Measurements from ENCODE around the gene PCDHA1.
"Not testable (repeated sequence)": the region's sequence is repeated elsewhere in the genome, so short reads cannot be mapped to it uniquely, and the experiment has no call there.

Gene PCDHA1

DNA sequence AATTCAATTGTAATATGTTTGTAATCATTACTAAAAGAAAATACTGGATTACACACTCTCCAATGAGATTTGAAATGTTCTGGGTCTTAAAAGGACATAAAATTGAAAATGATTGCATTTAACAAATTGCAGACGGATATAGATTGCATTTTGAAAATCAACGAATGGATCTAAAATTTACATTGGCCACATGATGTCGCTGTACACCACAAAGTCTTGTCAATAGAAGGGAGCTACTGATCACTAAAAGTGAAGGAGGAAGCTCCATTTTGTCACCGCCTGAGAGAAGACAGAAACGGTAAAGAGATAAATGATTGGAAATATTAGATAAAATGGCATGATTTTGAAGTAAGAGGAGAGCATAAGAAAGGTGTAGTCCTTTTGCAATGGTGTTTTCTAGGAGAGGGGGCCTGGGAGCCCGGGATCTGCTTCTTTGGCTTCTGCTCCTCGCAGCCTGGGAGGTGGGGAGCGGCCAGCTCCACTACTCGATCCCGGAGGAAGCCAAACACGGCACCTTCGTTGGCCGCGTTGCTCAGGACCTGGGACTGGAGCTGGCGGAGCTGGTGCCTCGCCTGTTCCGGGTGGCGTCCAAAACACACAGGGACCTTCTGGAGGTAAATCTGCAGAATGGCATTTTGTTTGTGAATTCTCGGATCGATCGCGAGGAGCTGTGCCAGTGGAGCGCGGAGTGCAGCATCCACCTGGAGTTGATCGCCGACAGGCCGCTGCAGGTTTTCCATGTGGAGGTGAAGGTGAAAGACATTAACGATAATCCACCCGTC, at the start of gene PCDHA1:
Gene PCDHA1, plus strand, starts transcription at position 236 of the 782 bp plus-strand sequence.
- no peak for DNase-seq (ENCODE audit: low read depth in 2 of 2, low spot score in 1 of 2)

DNA sequence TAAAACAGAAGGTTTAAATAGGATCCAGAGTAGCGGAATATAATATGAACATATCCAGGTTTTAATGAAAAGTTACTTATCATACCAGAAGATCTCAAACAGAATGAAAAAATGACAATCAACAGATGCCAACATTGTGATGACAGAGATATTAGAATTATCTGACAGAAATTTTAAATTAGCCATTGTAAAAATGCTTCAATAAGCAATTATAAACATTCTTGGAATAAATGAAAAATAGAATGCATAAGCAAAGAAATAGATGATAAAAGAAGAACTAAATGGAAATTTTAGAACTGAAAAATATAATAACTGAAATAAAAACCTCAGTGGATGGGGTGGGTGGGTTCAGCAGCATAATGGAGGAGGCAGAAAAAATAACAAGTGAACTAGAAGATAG, 48.5 kb upstream of the PCDHA1 start:
- no peak for DNase-seq (ENCODE audit: low read depth in 2 of 2, low spot score in 1 of 2)

DNA sequence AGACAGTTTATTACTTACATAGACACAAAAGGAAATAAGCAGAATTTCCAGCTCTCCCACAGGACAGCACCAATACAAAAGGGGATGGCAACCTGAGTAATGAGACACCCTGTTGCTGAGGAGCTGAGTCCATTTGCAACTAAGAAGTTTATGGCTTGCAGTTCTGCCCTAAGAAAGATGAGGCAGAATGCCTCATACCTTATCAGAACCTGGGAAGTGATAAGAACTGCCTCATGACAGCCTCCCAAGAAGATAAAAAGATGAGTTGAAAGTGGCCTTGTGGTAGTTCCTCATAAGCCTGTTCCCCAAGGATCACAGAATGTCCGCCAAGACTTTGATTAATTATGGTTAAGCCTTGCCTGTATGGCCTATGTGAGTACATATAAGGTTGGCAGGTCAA, 44.0 kb upstream of the PCDHA1 start:
- no peak for DNase-seq (ENCODE audit: low read depth in 2 of 2, low spot score in 1 of 2)

DNA sequence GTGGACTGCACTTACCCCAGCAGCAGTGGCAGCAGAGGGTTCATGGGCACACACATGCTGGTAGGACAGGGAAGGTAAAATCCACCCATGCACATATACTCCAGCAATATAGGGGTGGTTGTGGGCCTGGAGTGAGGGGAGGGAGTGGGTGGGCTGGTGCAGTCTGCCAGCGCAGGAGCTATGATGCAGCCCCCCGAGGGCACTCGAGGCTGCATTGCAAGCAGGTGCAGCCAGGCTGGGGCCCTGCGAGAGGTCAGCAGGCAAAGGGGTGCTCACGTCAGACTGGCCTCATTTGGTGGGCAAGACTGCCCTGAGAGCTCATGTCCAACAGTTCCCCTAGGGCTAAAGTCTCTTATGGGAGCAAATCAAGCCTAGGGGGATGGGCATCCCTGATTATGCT, 32.4 kb upstream of the PCDHA1 start:
- DNase-seq (ENCODE audit: low read depth in 2 of 2, low spot score in 1 of 2): no peak

DNA sequence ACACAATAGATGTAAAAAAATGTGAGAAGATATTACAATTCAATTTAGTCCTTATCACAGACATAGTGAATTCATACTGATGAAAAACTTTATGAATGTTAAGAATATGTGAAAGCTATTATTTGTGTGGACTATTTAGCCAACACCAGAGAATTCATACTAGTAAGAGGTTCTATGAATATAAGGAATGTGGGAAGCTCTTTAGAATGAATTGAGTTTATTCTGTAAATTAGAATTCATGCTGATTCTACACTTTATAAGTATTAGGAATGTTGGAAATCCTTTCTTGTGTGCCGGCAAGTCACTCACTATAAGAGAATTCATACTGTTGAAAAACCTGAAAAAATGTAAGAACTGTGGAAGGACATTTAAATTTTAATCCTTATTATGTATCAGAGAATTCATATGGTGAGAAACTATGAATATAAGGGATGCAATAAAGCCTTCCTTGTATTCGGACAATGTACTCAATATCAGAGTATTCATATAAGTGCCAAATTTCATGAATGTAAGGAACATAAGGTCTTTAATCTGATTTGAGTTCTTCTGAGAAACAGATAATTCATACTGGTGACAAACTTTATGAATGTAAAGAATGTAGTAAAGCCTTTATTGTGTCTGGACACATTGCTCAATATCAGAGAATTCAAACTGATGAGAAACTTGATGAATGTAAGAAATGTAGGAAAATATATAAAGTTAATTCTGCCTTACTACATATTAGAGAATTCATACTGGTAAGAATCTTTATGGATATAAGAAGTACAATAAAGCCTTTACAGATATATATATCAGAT, 21.6 kb upstream of the PCDHA1 start:
- no peak for DNase-seq (ENCODE audit: low read depth in 2 of 2, low spot score in 1 of 2)

DNA sequence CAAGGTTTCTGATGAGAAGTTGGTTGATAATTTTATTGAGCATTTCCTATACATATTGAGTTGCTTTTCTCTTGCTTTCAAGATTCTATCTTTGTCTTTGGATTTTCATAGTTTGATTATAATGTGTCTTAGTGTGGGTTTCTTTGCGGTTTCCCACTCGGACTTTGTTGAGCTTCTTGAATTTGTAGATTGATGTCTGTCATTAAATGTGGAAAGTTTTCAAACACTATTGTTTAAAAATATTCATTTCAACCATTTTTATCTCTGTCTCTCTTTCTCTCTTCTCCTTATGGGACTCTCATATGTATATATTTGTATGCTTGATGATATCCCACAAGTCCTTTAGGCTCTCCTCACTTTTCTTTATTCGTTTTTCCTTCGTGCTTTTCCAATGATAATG, 18.5 kb upstream of the PCDHA1 start:
- no peak for DNase-seq (ENCODE audit: low read depth in 2 of 2, low spot score in 1 of 2)

DNA sequence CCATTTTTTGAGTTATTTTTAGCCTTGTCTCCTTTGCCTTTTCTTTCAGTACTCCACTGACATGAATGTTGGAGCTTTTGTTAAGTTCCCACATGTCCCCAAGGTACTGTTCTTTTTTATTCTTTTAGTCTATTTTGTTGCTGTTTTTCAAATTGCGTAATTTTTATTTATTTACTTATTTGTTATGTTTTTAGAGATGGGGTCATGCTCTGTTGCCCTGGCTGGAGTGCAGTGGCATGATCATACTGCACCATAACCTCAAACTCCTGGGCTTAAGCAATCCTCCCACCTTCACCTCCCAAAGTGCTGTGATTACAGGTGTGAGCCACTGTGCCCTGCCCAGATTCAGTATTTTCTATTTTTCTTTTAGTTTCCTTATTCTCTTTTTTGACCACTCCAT, 5.4 kb upstream of the PCDHA1 start:
- no peak for DNase-seq (ENCODE audit: low read depth in 2 of 2, low spot score in 1 of 2)

DNA sequence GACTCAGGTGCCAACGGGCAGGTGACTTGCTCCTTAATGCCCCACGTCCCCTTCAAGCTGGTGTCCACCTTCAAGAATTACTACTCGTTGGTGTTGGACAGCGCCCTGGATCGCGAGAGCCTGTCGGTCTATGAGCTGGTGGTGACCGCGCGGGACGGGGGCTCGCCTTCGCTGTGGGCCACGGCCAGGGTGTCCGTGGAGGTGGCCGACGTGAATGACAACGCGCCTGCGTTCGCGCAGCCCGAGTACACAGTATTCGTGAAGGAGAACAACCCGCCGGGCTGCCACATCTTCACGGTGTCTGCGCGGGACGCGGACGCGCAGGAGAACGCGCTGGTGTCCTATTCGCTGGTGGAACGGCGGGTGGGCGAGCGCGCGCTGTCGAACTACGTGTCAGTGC, 1.5 kb downstream of the PCDHA1 start:
- not testable (repeated sequence) for DNase-seq (ENCODE audit: low read depth in 2 of 2, low spot score in 1 of 2)

DNA sequence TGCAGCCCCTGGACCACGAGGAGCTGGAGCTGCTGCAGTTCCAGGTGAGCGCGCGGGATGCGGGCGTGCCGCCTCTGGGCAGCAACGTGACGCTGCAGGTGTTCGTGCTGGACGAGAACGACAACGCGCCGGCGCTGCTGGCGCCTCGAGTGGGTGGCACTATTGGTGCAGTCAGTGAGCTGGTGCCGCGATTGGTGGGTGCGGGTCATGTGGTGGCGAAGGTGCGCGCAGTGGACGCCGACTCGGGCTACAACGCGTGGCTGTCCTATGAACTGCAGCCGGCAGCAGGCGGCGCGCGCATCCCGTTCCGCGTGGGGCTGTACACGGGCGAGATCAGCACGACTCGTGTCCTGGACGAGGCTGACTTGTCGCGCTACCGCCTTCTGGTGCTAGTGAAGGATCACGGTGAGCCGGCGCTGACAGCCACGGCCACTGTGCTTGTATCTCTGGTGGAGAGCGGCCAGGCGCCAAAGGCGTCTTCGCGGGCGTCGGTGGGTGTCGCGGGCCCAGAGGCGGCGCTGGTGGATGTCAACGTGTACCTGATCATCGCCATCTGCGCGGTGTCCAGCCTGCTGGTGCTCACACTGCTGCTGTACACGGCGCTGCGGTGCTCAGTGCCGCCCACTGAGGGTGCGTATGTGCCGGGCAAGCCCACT, 2.0 kb downstream of the PCDHA1 start:
- not testable (repeated sequence) for DNase-seq (ENCODE audit: low read depth in 2 of 2, low spot score in 1 of 2)

DNA sequence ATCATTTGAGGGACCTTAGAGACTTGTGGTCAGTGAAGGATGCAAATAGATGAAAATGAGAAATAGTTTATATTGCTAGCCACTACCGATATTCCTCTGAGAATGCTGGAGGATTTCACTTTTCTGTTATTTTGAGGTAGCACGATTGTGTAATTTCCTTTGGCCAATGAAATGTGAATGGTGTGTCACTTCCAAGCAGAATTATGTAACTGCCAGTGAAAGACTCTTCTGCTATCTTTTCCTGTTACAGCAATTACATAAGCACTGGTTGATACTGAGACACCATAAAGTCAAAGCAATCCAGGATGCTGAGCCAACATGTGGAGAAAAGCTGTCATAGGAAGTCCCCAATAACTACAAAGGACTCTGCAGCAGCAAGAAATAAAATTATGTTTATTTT, 5.1 kb downstream of the PCDHA1 start:
- no peak for DNase-seq (ENCODE audit: low read depth in 2 of 2, low spot score in 1 of 2)

DNA sequence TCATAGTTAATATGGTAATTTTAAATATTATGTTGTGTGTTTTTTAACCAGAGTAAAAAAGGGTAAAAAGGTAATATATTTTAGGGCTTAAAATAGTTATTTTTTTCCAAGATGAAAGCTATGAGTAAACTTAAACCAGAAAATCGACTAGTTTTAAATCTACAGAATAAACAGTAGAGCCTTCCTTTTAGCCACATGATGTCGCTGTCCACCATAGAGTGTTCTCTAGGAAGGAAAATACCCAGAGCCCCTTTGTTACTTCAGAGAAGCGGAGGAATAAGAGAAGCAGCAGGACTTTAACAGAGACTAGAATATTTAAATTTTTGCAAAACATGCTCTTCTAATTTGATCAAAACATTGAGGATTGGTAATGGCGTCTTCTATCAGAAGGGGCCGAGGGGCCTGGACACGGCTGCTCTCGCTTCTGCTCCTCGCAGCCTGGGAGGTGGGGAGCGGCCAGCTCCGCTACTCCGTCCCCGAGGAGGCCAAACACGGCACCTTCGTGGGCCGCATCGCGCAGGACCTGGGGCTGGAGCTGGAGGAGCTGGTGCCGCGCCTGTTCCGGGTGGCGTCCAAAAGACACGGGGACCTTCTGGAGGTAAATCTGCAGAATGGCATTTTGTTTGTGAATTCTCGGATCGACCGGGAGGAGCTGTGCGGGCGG, 8.8 kb downstream of the PCDHA1 start, which contains the start of gene PCDHA2:
Gene PCDHA2, plus strand, starts transcription at position 258 of the 664 bp plus-strand sequence.
- DNase-seq (ENCODE audit: low read depth in 2 of 2, low spot score in 1 of 2): no peak

DNA sequence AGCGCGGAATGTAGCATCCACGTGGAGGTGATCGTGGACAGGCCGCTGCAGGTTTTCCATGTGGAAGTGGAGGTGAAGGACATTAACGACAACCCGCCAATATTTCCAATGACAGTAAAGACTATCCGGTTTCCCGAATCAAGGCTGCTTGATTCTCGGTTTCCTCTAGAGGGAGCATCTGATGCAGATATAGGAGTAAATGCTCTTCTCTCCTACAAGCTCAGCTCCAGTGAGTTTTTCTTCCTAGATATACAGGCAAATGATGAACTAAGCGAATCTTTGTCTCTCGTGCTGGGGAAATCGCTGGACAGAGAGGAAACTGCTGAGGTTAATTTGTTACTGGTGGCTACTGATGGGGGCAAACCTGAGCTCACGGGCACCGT, 9.3 kb downstream of the PCDHA1 start:
- DNase-seq (ENCODE audit: low read depth in 2 of 2, low spot score in 1 of 2): no peak

DNA sequence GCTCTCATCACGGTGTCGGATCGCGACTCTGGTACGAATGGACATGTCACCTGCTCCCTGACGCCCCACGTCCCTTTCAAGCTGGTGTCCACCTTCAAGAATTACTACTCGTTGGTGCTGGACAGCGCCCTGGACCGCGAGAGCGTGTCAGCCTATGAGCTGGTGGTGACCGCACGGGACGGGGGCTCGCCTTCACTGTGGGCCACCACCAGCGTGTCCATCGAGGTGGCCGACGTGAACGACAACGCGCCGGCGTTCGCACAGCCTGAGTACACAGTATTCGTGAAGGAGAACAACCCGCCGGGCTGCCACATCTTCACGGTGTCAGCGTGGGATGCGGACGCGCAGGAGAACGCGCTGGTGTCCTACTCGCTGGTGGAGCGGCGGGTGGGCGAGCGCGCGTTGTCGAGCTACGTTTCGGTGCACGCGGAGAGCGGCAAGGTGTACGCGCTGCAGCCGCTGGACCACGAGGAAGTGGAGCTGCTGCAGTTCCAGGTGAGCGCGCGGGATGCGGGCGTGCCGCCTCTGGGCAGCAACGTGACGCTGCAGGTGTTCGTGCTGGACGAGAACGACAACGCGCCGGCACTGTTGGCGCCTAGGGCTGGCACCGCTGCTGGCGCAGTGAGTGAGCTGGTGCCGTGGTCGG, 10.3 kb downstream of the PCDHA1 start:
- not testable (repeated sequence) for DNase-seq (ENCODE audit: low read depth in 2 of 2, low spot score in 1 of 2)

DNA sequence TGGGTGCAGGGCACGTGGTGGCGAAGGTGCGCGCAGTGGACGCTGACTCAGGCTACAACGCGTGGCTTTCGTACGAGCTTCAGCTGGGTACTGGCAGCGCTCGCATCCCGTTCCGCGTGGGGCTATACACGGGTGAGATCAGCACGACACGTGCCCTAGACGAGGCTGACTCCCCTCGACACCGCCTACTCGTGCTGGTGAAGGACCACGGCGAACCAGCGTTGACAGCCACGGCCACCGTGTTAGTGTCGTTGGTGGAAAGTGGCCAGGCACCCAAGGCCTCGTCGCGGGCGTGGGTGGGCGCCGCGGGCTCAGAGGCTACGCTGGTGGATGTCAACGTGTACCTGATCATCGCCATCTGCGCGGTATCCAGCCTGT, 10.8 kb downstream of the PCDHA1 start:
- DNase-seq (ENCODE audit: low read depth in 2 of 2, low spot score in 1 of 2): no peak

DNA sequence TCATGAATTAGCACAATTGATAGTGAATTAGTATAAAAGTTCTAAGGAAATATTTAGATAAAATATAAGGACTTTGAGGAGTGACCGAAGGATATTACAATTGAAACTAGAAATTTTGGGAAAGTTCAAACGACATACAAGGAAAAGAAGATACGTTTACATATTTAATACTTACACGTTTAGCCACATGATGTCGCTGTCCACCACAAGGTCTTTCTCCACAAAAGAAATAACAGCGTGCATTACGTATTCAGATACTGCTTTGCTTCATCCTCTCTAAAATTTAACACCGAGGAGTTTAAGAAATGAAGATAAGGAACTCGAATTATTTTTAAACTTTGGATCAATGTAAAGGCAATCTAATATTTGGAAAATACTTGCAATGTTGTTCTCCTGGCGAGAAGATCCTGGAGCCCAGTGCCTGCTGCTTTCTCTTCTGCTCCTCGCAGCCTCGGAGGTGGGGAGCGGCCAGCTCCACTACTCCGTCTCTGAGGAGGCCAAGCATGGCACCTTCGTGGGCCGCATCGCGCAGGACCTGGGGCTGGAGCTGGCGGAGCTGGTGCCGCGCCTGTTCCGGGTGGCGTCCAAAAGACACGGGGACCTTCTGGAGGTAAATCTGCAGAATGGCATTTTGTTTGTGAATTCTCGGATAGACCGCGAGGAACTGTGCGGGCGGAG, 15.0 kb downstream of the PCDHA1 start, which contains the start of gene PCDHA3:
Gene PCDHA3, plus strand, starts transcription at position 242 of the 678 bp plus-strand sequence.
- DNase-seq (ENCODE audit: low read depth in 2 of 2, low spot score in 1 of 2): no peak

DNA sequence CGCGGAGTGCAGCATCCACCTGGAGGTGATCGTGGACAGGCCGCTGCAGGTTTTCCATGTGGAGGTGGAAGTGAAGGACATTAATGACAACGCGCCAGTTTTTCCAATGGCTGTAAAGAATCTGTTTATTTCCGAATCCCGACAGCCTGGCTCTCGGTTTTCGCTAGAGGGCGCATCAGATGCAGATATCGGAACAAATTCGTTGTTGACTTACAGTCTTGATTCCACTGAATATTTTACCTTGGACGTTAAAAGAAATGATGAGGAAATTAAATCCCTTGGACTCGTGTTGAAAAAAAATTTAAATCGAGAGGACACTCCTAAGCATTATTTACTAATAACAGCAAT, 15.5 kb downstream of the PCDHA1 start:
- DNase-seq (ENCODE audit: low read depth in 2 of 2, low spot score in 1 of 2): no peak

DNA sequence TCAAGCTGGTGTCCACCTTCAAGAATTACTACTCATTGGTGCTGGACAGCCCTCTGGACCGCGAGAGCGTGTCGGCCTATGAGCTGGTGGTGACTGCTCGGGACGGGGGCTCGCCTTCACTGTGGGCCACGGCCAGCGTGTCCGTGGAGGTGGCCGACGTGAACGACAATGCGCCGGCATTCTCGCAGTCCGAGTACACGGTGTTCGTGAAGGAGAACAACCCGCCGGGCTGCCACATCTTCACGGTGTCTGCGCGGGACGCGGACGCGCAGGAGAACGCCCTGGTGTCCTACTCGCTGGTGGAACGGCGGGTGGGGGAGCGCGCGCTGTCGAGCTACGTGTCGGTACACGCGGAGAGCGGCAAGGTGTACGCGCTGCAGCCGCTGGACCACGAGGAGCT, 16.4 kb downstream of the PCDHA1 start:
- not testable (repeated sequence) for DNase-seq (ENCODE audit: low read depth in 2 of 2, low spot score in 1 of 2)

DNA sequence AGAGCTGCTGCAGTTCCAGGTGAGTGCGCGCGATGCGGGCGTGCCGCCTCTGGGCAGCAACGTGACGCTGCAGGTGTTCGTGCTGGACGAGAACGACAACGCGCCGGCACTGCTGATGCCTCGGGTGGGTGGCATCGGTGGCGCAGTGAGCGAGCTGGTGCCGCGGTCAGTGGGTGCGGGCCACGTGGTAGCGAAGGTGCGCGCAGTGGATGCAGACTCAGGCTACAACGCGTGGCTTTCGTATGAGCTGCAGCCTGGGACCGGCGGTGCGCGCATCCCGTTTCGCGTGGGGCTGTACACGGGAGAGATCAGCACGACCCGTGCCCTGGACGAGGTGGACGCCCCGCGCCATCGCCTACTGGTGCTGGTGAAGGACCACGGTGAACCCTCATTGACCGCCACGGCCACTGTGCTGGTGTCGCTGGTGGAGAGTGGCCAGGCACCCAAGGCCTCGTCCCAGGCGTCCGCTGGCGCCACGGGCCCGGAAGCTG, 16.9 kb downstream of the PCDHA1 start:
- no peak for DNase-seq (ENCODE audit: low read depth in 2 of 2, low spot score in 1 of 2)

DNA sequence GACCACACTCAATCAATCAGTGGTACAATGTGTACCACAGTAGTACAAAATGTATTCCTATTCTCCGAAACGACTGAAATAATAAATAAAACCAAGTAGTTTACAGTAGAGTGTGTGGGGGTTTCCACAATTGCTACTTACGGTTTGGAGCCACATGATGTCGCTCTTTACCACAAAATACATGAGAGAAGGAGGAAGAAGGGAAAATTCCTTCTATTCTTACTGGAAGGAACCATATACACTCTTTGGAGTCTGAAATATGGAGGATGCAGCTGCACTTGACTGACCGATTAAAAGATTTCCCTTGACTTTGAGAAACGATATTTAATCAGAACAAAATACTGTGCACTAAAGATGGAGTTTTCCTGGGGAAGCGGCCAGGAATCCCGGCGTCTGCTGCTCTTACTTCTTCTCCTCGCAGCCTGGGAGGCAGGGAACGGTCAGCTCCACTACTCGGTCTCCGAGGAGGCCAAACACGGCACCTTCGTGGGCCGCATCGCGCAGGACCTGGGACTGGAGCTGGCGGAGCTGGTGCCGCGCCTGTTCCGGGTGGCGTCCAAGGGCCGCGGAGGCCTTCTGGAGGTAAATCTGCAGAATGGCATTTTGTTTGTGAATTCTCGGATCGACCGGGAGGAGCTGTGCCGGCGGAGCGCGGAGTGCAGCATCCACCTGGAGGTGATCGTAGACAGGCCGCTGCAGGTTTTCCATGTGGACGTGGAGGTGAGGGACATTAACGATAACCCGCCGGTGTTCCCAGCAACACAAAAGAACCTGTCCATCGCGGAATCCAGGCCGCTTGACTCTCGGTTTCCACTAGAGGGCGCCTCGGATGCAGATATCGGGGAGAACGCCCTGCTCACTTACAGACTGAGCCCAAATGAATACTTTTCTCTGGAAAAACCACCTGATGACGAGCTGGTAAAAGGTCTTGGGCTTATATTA, 21.2 kb downstream of the PCDHA1 start, which contains the start of gene PCDHA4:
Gene PCDHA4, plus strand, starts transcription at position 235 of the 942 bp plus-strand sequence.
- no peak for DNase-seq (ENCODE audit: low read depth in 2 of 2, low spot score in 1 of 2)
